OCI-LY7 (cell line): ENCODE results near the gene C7orf57. TPM values are rescaled to one million over a fixed set of nuclear protein-coding genes. Genes with fewer than 3 reads are reported as not detected.

Source experiments
- BruUV-seq: library from RNA; stranded (reverse); fragments of 400-500 nt; replicated peaks from 2 replicates; lab custom pipeline; 2021; lab: Mats Ljungman, UMichigan
- CTCF ChIA-PET: fragments of 300-600 bp; sonication (Branson Sonifier 250); formaldehyde crosslinking; loops from one replicate; lab custom pipeline; 2022; ENCODE audit warnings: antibody characterized with exemption; ENCODE audit not compliant: unreplicated experiment; lab: Charles Lee
- POLR2A ChIA-PET: fragments of 300-600 bp; sonication (Branson Sonifier 250); formaldehyde crosslinking; loops from one replicate; lab custom pipeline; 2022; ENCODE audit warnings: antibody characterized with exemption; lab: Charles Lee
- DNase-seq: peaks from one replicate; pipeline ENCODE4 v3.0.0-alpha.2; 2015; ENCODE audit warnings: low spot score
- H2AFZ ChIP-seq: fragments of 200-600 bp; sonication (generic), shearing (Covaris generic); 2 replicates; pipeline ENCODE4 v1.6.1; 2014; ENCODE audit warnings: mild to moderate bottlenecking, antibody characterized with exemption, low read length, moderate library complexity
- H3K27ac ChIP-seq: fragments of 200-600 bp; sonication (generic); 2 replicates; pipeline ENCODE4 v1.5.1; 2014; ENCODE audit warnings: mixed run types, low read depth, mild to moderate bottlenecking, moderate library complexity, low read length, inconsistent platforms; ENCODE audit not compliant: poor library complexity, severe bottlenecking
- H3K36me3 ChIP-seq: fragments of 200-600 bp; sonication (generic); 2 replicates; pipeline ENCODE4 v1.6.1; 2014; ENCODE audit warnings: mild to moderate bottlenecking, antibody characterized with exemption, low read length, moderate library complexity, mixed read lengths; ENCODE audit not compliant: insufficient read depth
- H3K4me1 ChIP-seq: fragments of 200-600 bp; sonication (generic); 2 replicates; pipeline ENCODE4 v1.5.1; 2014; ENCODE audit warnings: mild to moderate bottlenecking, low read length; ENCODE audit not compliant: insufficient read depth, poor library complexity, severe bottlenecking
- H3K4me2 ChIP-seq: fragments of 200-600 bp; sonication (generic); 2 replicates; pipeline ENCODE4 v1.6.1; 2014; ENCODE audit warnings: mild to moderate bottlenecking, low read length
- H3K4me3 ChIP-seq: fragments of 200-600 bp; sonication (generic); 2 replicates; pipeline ENCODE4 v1.5.1; 2014; ENCODE audit warnings: mild to moderate bottlenecking, low read depth, low read length; ENCODE audit not compliant: poor library complexity, severe bottlenecking
- H3K79me2 ChIP-seq: fragments of 200-600 bp; sonication (generic); 2 replicates; pipeline ENCODE4 v1.6.1; 2016; ENCODE audit warnings: low read depth, mild to moderate bottlenecking, low read length, moderate library complexity, mixed read lengths; ENCODE audit not compliant: insufficient read depth
- H3K9me2 ChIP-seq: fragments of 200-600 bp; sonication (generic); 2 replicates; pipeline ENCODE4 v1.6.1; 2016; ENCODE audit warnings: mild to moderate bottlenecking, low read length, mixed read lengths; ENCODE audit not compliant: insufficient read depth
- H3K9me3 ChIP-seq: fragments of 200-600 bp; sonication (generic); 2 replicates; pipeline ENCODE4 v1.6.1; 2014; ENCODE audit warnings: mild to moderate bottlenecking, mixed run types, low read length, mixed read lengths
- H4K20me1 ChIP-seq: fragments of 200-600 bp; sonication (generic); 2 replicates; pipeline ENCODE4 v1.6.1; 2014; ENCODE audit warnings: mild to moderate bottlenecking, antibody characterized with exemption, low read length, moderate library complexity, mixed read lengths; ENCODE audit not compliant: insufficient read depth
- EZH2phosphoT487 ChIP-seq: fragments of 200-600 bp; sonication (generic); IDR thresholded peaks from 2 replicates; pipeline ENCODE4 v1.6.1; 2018; ENCODE audit warnings: low read depth, borderline replicate concordance, mild to moderate bottlenecking, mixed run types, antibody characterized with exemption, low read length, moderate library complexity, mixed read lengths
- intact Hi-C: fragments of 100-400 bp; cut with micrococcal nuclease; formaldehyde crosslinking; loops from one replicate; pipeline ENCODE4 v1.10.0; 2022; ENCODE audit not compliant: unreplicated experiment
- total RNA-seq, 2 experiments: library from RNA; depleted of rRNA in 1 of 2; stranded (reverse); fragments of >200 nt in 1 of 2; shearing (Covaris generic) in 1 of 2; gene quantifications; 2 replicates each; pipeline ENCODE4 v1.2.3, GENCODE V29; 2014 to 2022
- TF ChIP-seq, protein P1 (sequence below): fragments of 200-600 bp; sonication (generic); conservative IDR thresholded peaks from 2 replicates; pipeline ENCODE4 v1.5.1; 2014; ENCODE audit warnings: mild to moderate bottlenecking, antibody characterized with exemption, low read length, moderate library complexity, mixed read lengths

The C7orf57 gene
- total RNA-seq, 2 experiments from 2014 or later = 0.25 to 0.29 TPM

DNA sequence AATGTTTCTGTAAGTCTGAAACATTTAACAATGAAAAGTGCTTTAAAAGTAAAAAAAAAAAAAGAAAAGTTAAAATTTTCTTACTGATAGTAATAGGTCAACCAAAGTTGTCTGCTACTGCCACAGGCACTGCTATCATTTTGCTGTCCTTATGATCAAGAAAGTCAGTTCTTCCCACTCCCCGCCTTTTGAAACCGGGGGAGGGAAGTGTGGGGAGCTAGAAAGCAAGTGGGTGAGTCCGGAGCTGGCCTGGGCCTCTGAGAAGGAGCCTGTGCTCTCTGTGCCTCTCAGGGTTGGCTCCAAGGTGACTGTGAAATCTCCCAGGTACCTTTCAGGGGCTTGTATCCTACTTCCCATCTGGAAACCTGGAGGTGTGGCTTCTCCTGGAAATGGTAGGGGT lies 7.3 kb downstream of the C7orf57 start:
- no TSS peak for BruUV-seq
- Histone ChIP-seq H3K4me3 (no peak overlapping the region), H3K9me3 (no peaks in the 10 kb centered on the region), H3K4me1 (no peaks in the 10 kb centered on the region), H2AFZ (no peak overlapping the region), H3K36me3 (no peaks in the 10 kb centered on the region), H3K4me2 (no peak overlapping the region), H3K79me2 (no peaks in the 10 kb centered on the region), H3K9me2 (no peaks in the 10 kb centered on the region), H4K20me1 (no peaks in the 10 kb centered on the region), H3K27ac (no peak overlapping the region)
- ChIA-PET CTCF (no interaction called here), POLR2A (interaction anchor here (1.0 kb wide), 1 partner anchor 60 kb away, joined by 4 read pairs; no protein-coding TSS in a partner anchor)
- TF ChIP-seq, protein P1, sequence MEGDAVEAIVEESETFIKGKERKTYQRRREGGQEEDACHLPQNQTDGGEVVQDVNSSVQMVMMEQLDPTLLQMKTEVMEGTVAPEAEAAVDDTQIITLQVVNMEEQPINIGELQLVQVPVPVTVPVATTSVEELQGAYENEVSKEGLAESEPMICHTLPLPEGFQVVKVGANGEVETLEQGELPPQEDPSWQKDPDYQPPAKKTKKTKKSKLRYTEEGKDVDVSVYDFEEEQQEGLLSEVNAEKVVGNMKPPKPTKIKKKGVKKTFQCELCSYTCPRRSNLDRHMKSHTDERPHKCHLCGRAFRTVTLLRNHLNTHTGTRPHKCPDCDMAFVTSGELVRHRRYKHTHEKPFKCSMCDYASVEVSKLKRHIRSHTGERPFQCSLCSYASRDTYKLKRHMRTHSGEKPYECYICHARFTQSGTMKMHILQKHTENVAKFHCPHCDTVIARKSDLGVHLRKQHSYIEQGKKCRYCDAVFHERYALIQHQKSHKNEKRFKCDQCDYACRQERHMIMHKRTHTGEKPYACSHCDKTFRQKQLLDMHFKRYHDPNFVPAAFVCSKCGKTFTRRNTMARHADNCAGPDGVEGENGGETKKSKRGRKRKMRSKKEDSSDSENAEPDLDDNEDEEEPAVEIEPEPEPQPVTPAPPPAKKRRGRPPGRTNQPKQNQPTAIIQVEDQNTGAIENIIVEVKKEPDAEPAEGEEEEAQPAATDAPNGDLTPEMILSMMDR = no peak
- no peak for TF ChIP-seq EZH2phosphoT487
- intact Hi-C loops = no loop called here
- DNase-seq = no peak

DNA sequence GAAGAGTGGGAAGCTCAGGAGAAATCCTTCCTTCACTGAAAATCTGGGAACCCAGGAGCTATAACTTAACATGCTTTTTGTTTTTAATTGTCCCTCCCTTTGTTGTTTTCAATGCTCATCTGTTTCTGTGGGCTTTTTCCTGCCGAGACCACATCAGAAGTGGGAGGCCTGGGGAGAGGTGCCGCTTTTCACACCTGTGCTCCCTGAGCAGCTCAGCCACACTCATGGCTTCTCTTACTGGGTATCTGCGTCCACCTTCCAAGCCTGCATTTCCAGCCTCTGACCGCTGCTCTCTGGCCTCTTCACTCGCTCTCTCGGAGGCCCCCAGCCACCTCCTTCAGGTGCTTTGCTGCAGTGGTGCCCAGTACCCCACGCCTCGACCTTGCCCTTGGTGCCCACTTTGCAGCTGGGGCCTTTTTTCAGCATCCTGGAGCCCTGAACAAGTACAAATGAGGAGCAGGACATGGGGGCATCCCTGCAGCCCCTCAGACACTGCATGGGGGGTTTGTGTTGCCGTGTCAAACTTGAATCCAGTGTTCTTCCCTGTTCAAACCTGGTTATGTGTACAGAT lies 9.9 kb downstream of the C7orf57 start:
- CTCF ChIA-PET = no interaction called here
- no peaks in the 10 kb centered on the region for H3K9me3 ChIP-seq
- no TSS peak for BruUV-seq

GRCh38 chr7:48046458-48046857 lies 11.1 kb downstream of the C7orf57 start:
- Histone ChIP-seq H3K27ac (no peak overlapping the region), H3K4me3 (no peak overlapping the region), H3K9me3 (no peaks in the 10 kb centered on the region), H3K79me2 (no peaks in the 10 kb centered on the region), H3K4me2 (no peak overlapping the region), H4K20me1 (no peaks in the 10 kb centered on the region), H3K9me2 (no peaks in the 10 kb centered on the region), H2AFZ (no peak overlapping the region), H3K36me3 (no peaks in the 10 kb centered on the region), H3K4me1 (no peaks in the 10 kb centered on the region)
- no peak for DNase-seq
- POLR2A ChIA-PET = no interaction called here
- no TSS peak for BruUV-seq
- intact Hi-C loops = no loop called here
- TF ChIP-seq, protein P1 = no peak
- TF ChIP-seq EZH2phosphoT487 = no peak
- CTCF ChIA-PET = no interaction called here

More for the DNA sequence above, 9.9 kb downstream of the C7orf57 start:
- POLR2A ChIA-PET = interaction anchor here (0.5 kb wide), 1 partner anchor 1824 kb away, joined by 3 read pairs; no protein-coding TSS in a partner anchor
- intact Hi-C loops = no loop called here
- no peaks in the 10 kb centered on the region for H3K79me2 ChIP-seq
- H3K4me2 ChIP-seq = no peak overlapping the region
- H3K4me1 ChIP-seq = no peaks in the 10 kb centered on the region
- no peaks in the 10 kb centered on the region for H3K36me3 ChIP-seq
- no peak overlapping the region for H3K4me3 ChIP-seq
- H2AFZ ChIP-seq = no peak overlapping the region
- no peaks in the 10 kb centered on the region for H3K9me2 ChIP-seq
- TF ChIP-seq EZH2phosphoT487 = no peak
- TF ChIP-seq, protein P1 = no peak
- H4K20me1 ChIP-seq = no peaks in the 10 kb centered on the region
- no peak overlapping the region for H3K27ac ChIP-seq
- no peak for DNase-seq
